Activated CD4-positive, alpha-beta T cell treated with anti-CD3 and anti-CD28 coated beads, Interleukin-10, Interleukin-2, amounts not matched to agents 100 ng/mL and 50 ng/mL, durations not matched to agents 16 hours and 8 hours (primary cell): Measurements from ENCODE around the gene AFAP1L2.

Experiments used
- DNase-seq: peaks from one replicate; pipeline ENCODE4 v3.0.0-alpha.2; 2020

The AFAP1L2 gene

GRCh38 chr10:114332301-114333192 lies 71.8 kb downstream of the AFAP1L2 start:
- DNase-seq, result no peak

GRCh38 chr10:114329634-114330365 lies 74.5 kb downstream of the AFAP1L2 start:
- no peak for DNase-seq

GRCh38 chr10:114328874-114329273 lies 75.4 kb downstream of the AFAP1L2 start:
- DNase-seq, result no peak

- DNase-seq, result no peak
These were observed 75.9 kb downstream of the AFAP1L2 start for GRCh38 chr10:114328441-114328812.

GRCh38 chr10:114327537-114328440 lies 76.5 kb downstream of the AFAP1L2 start:
- DNase-seq, result no peak

- DNase-seq, result no peak
These were observed 77.5 kb downstream of the AFAP1L2 start for GRCh38 chr10:114326795-114327194.

GRCh38 chr10:114323023-114323422 lies 81.3 kb downstream of the AFAP1L2 start:
- DNase-seq, result no peak

GRCh38 chr10:114322344-114322743 lies 82.0 kb downstream of the AFAP1L2 start:
- DNase-seq, result no peak

- no peak for DNase-seq
These were observed 83.8 kb downstream of the AFAP1L2 start for GRCh38 chr10:114320249-114321116.

- no peak for DNase-seq
These were observed 84.7 kb downstream of the AFAP1L2 start for GRCh38 chr10:114319406-114320248.

- DNase-seq, result no peak
These were observed 87.6 kb downstream of the AFAP1L2 start for GRCh38 chr10:114316744-114317143.

GRCh38 chr10:114315566-114316420 lies 88.5 kb downstream of the AFAP1L2 start:
- DNase-seq, result no peak

GRCh38 chr10:114313866-114314265 lies 90.4 kb downstream of the AFAP1L2 start:
- DNase-seq, result no peak

- DNase-seq, result no peak
These were observed 91.2 kb downstream of the AFAP1L2 start for GRCh38 chr10:114313139-114313538.

- no peak for DNase-seq
These were observed 92.6 kb downstream of the AFAP1L2 start for GRCh38 chr10:114311496-114312209.

- DNase-seq, result no peak
These were observed 93.3 kb downstream of the AFAP1L2 start for GRCh38 chr10:114311023-114311422.

GRCh38 chr10:114310346-114310745 lies 94.0 kb downstream of the AFAP1L2 start:
- DNase-seq, result no peak

GRCh38 chr10:114309364-114309651 lies 95.0 kb downstream of the AFAP1L2 start:
- DNase-seq, result no peak

GRCh38 chr10:114308531-114309363 lies 95.6 kb downstream of the AFAP1L2 start:
- DNase-seq, result peak; percentile 23
